SK-N-MC (cell line): Measurements from ENCODE around the gene OTX2.

ENCODE experiments used
- DNase-seq: peaks from one replicate; pipeline ENCODE4 v3.0.0-alpha.2; 2011; ENCODE audit warnings: low read depth, low spot score
- H3K27ac ChIP-seq: fragments of 200-600 bp; sonication (generic); 2 replicates; pipeline ENCODE4 v1.5.1; 2016; ENCODE audit warnings: mixed run types
- H3K36me3 ChIP-seq: fragments of 200-600 bp; sonication (generic); 2 replicates; pipeline ENCODE4 v1.6.1; 2017; ENCODE audit warnings: antibody characterized with exemption, low read length, mixed read lengths; ENCODE audit not compliant: insufficient read depth
- H3K4me3 ChIP-seq: fragments of 200-600 bp; sonication (generic); 2 replicates; pipeline ENCODE4 v1.5.1; 2016
- H3K9ac ChIP-seq: fragments of 200-600 bp; sonication (generic); 2 replicates; pipeline ENCODE4 v1.8.0; 2017; ENCODE audit warnings: mixed run types, mixed read lengths; ENCODE audit not compliant: insufficient read length
- H3K9me3 ChIP-seq: fragments of 200-600 bp; sonication (generic); 2 replicates; pipeline ENCODE4 v1.6.1; 2017; ENCODE audit warnings: low read depth, mild to moderate bottlenecking, antibody characterized with exemption, low read length, moderate library complexity, mixed read lengths
- EZH2 ChIP-seq: fragments of 200-600 bp; sonication (generic); IDR thresholded peaks from one replicate; pipeline ENCODE4 v1.6.1; 2017; ENCODE audit warnings: antibody characterized with exemption
- FOXP2 ChIP-seq: optimal IDR thresholded peaks from 2 replicates; pipeline ENCODE3; 2011; ENCODE audit warnings: mild to moderate bottlenecking, moderate library complexity; ENCODE audit not compliant: insufficient read depth; ENCODE audit errors: extremely low read length, control extremely low read depth
- POLR2AphosphoS5 ChIP-seq: IDR thresholded peaks from 2 replicates; pipeline ENCODE4 v1.6.1; 2012; ENCODE audit warnings: mild to moderate bottlenecking, low read depth, low read length, borderline replicate concordance

The OTX2 gene

GRCh38 chr14:56808383-56809269 is 1.7 kb downstream of the OTX2 start:
- TF ChIP-seq POLR2AphosphoS5: no peak
- no peak for TF ChIP-seq FOXP2
- TF ChIP-seq EZH2: no peak
- Histone ChIP-seq H3K9ac (no peak overlapping the region), H3K4me3 (no peak overlapping the region), H3K36me3 (peaks cover 6% of the 10 kb centered on the region; the same call in 1 of the 2 replicates), H3K9me3 (no peaks in the 10 kb centered on the region), H3K27ac (peak overlapping the region; percentile 7; the same call in 1 of the 2 replicates)
- DNase-seq: no peak

GRCh38 chr14:56808110-56808382 is 2.2 kb downstream of the OTX2 start:
- Histone ChIP-seq H3K27ac (peak overlapping the region; percentile 7; the same call in 1 of the 2 replicates), H3K4me3 (no peak overlapping the region), H3K9me3 (no peaks in the 10 kb centered on the region), H3K36me3 (peaks cover 6% of the 10 kb centered on the region; the same call in 1 of the 2 replicates), H3K9ac (no peak overlapping the region)
- no peak for DNase-seq
- TF ChIP-seq EZH2 (no peak), POLR2AphosphoS5 (no peak), FOXP2 (no peak)

- no peak for DNase-seq
- H3K27ac ChIP-seq: peak overlapping the region; percentile 82
- H3K9me3 ChIP-seq: no peaks in the 10 kb centered on the region
- TF ChIP-seq EZH2: no peak
- TF ChIP-seq FOXP2: no peak
- TF ChIP-seq POLR2AphosphoS5: no peak
- H3K9ac ChIP-seq: peak overlapping the region; percentile 38
- peaks cover 6% of the 10 kb centered on the region; the same call in 1 of the 2 replicates for H3K36me3 ChIP-seq
- peak overlapping the region; percentile 59 for H3K4me3 ChIP-seq
Observed at GRCh38 chr14:56807386-56808109, 2.7 kb downstream of the OTX2 start.

- peaks cover 6% of the 10 kb centered on the region; the same call in 1 of the 2 replicates for H3K36me3 ChIP-seq
- no peak for DNase-seq
- peak overlapping the region; percentile 82 for H3K27ac ChIP-seq
- H3K9ac ChIP-seq: peak overlapping the region; percentile 38
- peak overlapping the region; percentile 59 for H3K4me3 ChIP-seq
- no peak for TF ChIP-seq POLR2AphosphoS5
- no peak for TF ChIP-seq EZH2
- no peak for TF ChIP-seq FOXP2
- no peaks in the 10 kb centered on the region for H3K9me3 ChIP-seq
Observed at GRCh38 chr14:56806760-56807159, 3.5 kb downstream of the OTX2 start.

GRCh38 chr14:56805992-56806727 is 4.1 kb downstream of the OTX2 start:
- Histone ChIP-seq H3K4me3 (peak overlapping the region; percentile 59; the same call in 1 of the 2 replicates), H3K9me3 (no peaks in the 10 kb centered on the region), H3K36me3 (peaks cover 7% of the 10 kb centered on the region; the same call in 1 of the 2 replicates), H3K9ac (no peak overlapping the region), H3K27ac (peak overlapping the region; percentile 82)
- no peak for DNase-seq
- no peak for TF ChIP-seq EZH2

- H3K9me3 ChIP-seq: no peaks in the 10 kb centered on the region
- peaks cover 13% of the 10 kb centered on the region; the same call in 1 of the 2 replicates for H3K36me3 ChIP-seq
- no peak overlapping the region for H3K4me3 ChIP-seq
- H3K9ac ChIP-seq: no peak overlapping the region
- no peak for DNase-seq
- H3K27ac ChIP-seq: no peak overlapping the region
- TF ChIP-seq EZH2 (no peak), POLR2AphosphoS5 (no peak), FOXP2 (no peak)
Observed at GRCh38 chr14:56805201-56805991, 4.9 kb downstream of the OTX2 start.

- Histone ChIP-seq H3K9me3 (no peaks in the 10 kb centered on the region), H3K36me3 (peaks cover 13% of the 10 kb centered on the region; the same call in 1 of the 2 replicates), H3K9ac (no peak overlapping the region), H3K27ac (no peak overlapping the region), H3K4me3 (no peak overlapping the region)
- TF ChIP-seq EZH2: no peak
- no peak for TF ChIP-seq FOXP2
- TF ChIP-seq POLR2AphosphoS5: no peak
- no peak for DNase-seq
Observed at GRCh38 chr14:56803816-56804535, 6.3 kb downstream of the OTX2 start.
